Right lung (tissue), 10 donors: ENCODE data around the gene TPRA1. TPM values are rescaled to one million over a fixed set of nuclear protein-coding genes. Genes with fewer than 3 reads are reported as not detected.

ENCODE experiments used
- DNase-seq, 2 donors: peaks; one replicate each; pipeline ENCODE4 v3.0.0-alpha.2; 2013
- long read RNA-seq, 8 donors: transcript quantifications; one replicate each; lab custom pipeline, GENCODE V29; 2026
- polyA plus RNA-seq, 5 donors: library from polyadenylated mRNA; unstranded; fragments of 120-200 nt; gene quantifications; one replicate each; pipeline versions ENCODE4 v1.2.1 to v1.2.3, GENCODE V29; 2013; ENCODE audit warnings: inconsistent platforms in 1 of 5, low replicate concordance in 1 of 5; ENCODE audit not compliant: insufficient read length in 5 of 5, insufficient read depth in 1 of 5

TPRA1 gene
- 10 to 100 TPM; 26.3 to 37.6 (median 29.1) TPM for polyA plus RNA-seq
- long read RNA-seq, donor 1, transcript TPRA1-202 (11 exons, 1,933 nt): major isoform, 12 of 14 reads
- long read RNA-seq, donor 1, partial matches to known transcripts: 0 of 14 reads
- long read RNA-seq, donor 1, other reads (novel, unspliced or antisense): 0 of 14 reads
- long read RNA-seq, donor 2, transcript TPRA1-202 (11 exons, 1,933 nt): major isoform, 11 of 22 reads
- long read RNA-seq, donor 2, partial matches to known transcripts: 10 of 22 reads
- long read RNA-seq, donor 2, other reads (novel, unspliced or antisense): 0 of 22 reads
- long read RNA-seq, donor 3, partial matches to known transcripts: 0 of 1 reads
- long read RNA-seq, donor 3, other reads (novel, unspliced or antisense): 0 of 1 reads
- long read RNA-seq, donor 4, partial matches to known transcripts: 0 of 3 reads
- long read RNA-seq, donor 4, other reads (novel, unspliced or antisense): 0 of 3 reads
- long read RNA-seq, donor 5, partial matches to known transcripts: 0 of 4 reads
- long read RNA-seq, donor 5, other reads (novel, unspliced or antisense): 0 of 4 reads
- long read RNA-seq, donor 6, transcript TPRA1-202 (11 exons, 1,933 nt): major isoform, 14 of 16 reads
- long read RNA-seq, donor 6, partial matches to known transcripts: 0 of 16 reads
- long read RNA-seq, donor 6, other reads (novel, unspliced or antisense): 0 of 16 reads
- long read RNA-seq, donor 7, transcript TPRA1-202 (11 exons, 1,933 nt): major isoform, 12 of 15 reads
- long read RNA-seq, donor 7, partial matches to known transcripts: 0 of 15 reads
- long read RNA-seq, donor 7, other reads (novel, unspliced or antisense): 0 of 15 reads
- long read RNA-seq, donor 8, partial matches to known transcripts: 0 of 5 reads
- long read RNA-seq, donor 8, other reads (novel, unspliced or antisense): 0 of 5 reads

DNA sequence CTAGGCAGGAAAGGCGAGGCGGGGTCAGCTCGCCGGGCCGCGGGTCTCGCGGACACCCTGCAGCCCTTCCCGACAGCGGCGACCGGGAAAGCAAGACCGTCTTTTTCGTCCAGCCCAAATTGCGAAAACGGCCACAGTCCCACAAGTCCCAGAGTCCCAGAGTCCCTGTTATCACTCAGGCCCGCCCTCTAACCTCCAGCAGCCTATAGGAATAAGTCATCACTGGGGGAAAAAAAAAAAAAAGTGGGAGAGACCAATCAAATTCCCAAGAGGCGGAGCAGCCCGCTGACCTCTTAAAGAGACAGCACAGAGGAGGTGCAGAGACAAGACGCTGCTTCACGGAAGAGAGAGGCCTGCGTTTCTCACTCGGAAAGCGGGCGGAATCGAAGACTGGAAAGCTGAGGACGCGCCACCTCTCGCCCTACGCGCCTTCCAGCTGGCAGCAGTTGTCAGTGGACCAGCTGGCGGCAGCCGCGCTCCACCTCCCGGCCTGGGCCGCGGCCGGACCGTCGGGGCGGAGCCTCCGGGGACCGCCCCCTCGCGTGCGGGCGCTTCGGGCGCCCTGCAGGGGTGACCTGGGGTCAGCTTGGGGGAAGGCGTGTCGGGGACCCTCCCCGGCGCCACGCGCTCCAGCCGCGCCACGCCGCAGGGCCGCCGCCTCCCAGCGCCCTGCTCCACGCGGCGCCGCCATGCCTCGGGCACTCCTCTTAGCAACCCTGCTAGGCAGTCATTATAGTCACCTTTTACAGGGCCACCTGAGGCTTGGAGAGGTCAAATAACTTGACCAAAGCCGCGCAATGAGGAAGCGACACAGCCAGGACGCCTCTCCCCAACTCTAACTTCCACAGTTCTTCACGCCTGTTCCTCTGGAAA is at the start of gene TPRA1:
Gene TPRA1 (minus strand): TSS at position 141 of the 873 bp plus-strand sequence. CDS start 10,587 bp downstream, outside the sequence.
- peak; percentile 94 to 95 for DNase-seq

DNA sequence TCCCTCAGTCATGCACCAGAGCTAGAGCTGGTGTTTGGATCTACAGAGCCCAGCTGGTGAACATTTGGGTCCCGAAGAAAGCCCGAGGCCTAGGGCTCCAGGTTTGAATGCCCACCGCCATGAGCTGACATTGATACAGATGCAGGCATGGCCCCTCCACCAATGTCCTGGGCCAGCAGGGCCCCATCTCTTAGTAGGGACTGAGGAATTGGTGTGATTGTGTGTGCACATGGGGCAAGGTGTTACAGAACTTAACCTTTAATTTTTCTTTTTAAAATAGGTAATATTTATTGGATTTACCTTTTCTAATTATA is 49.5 kb upstream of the TPRA1 start:
- DNase-seq: no peak

DNA sequence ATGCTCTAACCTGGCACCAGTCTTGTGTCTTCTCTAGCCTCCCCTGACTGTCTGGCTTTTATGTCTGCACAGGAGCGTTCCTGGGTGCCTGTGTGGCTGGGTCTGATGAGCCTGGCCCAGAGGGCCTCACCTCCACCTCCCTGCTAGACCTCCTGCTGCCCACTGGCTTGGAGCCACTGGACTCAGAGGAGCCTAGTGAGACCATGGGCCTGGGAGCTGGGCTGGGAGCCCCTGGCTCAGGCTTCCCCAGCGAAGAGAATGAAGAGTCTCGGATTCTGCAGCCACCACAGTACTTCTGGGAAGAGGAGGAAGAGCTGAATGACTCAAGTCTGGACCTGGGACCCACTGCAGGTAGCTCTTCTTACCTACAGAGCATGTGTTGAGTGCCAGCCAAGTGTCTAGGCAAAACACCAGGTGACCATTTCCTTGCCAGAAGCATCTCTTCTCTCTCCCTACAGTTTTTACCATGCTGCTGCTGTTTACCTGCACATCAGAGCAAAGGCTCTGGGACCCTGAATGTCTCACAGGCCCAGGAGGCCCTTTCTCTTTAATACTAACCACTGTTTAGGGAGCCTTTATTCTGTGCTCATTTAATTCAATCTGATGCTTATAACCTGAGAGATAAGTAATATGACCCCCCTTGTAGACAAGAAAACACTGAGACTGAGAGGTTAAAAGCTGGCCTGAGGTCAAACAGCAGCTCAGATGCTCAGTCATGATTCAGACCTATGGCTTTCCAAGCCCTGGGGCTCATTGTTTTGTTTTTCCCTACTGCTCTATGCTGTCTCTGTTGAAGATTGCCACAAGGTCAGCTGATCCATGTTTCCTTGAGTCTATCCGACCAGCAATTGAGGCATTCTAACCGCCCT is 48.9 kb upstream of the TPRA1 start:
- no peak for DNase-seq

DNA sequence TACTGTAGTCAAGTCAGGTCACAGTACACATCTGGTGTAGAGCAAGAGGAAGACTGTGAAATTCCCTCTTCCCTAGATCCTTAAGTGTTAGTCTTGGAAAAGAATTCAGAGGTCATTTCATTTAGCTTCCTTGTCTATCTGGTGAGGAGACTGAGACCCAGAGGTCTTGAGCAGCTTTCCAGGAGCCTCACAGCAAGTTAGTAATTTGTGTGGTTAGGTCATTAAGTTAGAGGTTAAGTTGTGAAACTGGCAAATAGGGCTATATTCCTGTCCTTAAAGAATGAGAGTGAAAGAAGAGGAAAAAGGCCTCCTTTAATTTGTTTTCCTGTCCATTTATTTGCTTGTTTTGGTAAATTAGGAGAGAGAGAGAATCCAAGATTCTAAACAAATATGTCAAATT is 47.4 kb upstream of the TPRA1 start:
- DNase-seq: no peak

DNA sequence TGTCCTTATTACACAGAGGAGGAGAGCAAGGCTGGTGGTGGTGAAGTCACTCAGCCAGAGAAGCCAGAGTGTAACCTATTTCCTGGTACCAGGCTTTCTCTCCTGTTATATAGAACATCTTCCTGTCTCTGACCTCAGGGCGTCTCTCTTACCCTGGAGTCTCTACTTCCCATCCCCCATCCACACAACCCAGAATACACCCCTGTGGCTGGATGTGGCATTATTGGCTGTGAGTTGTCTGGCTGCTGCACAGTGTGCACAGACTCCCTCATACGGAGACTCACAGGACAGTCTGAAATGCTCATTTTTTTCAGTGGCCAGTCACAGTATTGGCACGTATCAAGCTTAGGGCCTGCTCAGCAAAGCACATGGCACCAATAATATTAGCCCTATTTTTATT is 47.0 kb upstream of the TPRA1 start:
- DNase-seq: no peak

DNA sequence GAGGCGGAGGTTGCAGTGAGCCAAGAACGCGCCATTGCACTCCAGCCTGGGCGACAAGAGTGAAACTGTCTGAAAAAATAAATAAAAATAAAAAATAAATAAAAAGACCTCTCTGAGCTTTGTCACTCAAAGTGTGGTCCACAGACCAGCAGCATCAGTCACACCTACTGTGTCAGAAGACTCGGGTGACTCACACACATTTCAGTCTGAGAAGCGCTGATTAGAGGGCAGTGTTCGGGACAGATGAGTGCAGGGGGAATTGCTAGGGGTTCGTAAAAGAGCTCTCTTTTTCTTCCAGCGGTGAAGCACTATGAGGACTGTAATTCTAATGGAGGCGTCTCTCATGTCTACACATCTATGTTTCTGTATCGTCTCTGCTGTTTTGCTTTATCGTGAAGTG is 44.1 kb upstream of the TPRA1 start:
- no peak for DNase-seq

DNA sequence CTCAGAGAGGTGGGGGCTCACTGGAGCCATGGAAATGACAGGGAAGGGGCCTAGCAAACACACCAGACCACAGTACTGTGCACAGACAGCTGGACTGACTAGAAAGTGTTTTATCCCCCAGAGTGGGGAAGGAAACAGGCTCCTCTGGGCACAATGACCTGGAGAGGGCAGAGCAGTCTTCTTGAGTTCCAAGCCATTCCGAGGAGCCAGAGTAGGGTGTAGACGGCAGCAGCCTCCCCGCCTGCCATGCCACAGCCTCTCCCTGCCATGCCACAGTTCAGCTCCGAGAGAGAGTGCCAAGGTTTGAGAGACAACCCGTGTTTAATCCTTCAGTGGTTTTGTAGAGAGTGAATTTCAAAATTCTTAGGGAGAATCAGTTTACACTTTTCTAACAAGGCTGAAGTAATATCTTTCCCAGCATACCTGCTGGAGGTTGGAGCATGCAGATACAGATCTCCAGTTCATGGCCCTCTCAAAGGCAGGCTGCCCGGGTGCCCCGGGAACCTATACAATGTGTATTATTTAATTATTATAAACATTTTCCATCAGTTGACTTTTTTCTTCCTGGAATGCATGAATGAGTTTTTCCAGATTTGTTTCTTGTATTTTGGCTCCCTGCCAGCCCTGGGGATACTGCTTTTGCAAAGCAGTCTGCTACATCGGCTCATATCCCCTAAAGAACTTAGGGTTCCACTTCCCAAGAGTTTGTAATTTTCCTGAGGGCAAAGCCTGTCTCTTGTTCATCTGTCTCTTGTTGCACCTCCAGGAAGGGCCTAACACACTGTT is 41.7 kb upstream of the TPRA1 start:
- no peak for DNase-seq

DNA sequence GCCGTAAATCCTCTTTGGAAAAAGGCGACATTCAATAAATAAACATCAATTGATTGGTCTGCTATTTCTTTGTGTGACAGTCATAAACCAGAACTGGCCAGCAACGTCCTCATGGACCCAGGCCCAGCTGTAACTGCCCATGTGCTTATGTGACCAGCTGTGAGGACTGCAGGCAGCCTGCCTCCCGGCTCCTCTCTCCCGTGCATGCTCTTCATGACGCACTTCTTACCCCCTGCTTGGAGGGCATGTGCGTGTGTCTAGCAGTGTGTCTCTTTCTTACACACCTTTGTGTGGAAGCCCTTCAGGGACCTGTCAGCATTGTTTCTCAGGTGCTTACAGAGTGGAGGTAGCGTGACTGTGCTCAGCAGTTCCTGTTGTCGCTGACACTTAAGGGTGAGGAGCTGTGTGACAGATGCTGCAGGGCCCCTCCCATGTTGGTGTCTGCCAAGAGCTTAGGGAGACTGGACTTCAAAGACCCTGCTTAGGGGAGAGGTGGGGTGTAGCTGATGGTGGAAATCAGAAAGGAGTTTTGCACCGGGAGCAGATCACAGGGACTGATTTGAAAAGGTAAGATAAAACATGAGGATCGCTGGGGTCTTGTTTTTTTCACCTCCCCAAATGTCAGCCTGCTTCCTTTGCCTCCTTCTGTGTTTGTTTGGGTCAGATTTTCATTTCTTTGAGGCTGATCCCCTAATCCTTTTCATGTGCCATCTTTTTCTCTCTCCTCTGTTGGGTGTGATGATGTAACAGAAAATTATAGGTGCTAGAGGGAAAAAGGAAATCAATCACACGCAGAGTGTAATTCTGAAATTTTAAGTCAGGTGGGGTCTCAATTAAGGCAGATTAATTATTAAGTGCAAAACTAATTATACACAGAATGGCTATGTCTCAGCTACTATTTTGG is 40.5 kb upstream of the TPRA1 start:
- no peak for DNase-seq

DNA sequence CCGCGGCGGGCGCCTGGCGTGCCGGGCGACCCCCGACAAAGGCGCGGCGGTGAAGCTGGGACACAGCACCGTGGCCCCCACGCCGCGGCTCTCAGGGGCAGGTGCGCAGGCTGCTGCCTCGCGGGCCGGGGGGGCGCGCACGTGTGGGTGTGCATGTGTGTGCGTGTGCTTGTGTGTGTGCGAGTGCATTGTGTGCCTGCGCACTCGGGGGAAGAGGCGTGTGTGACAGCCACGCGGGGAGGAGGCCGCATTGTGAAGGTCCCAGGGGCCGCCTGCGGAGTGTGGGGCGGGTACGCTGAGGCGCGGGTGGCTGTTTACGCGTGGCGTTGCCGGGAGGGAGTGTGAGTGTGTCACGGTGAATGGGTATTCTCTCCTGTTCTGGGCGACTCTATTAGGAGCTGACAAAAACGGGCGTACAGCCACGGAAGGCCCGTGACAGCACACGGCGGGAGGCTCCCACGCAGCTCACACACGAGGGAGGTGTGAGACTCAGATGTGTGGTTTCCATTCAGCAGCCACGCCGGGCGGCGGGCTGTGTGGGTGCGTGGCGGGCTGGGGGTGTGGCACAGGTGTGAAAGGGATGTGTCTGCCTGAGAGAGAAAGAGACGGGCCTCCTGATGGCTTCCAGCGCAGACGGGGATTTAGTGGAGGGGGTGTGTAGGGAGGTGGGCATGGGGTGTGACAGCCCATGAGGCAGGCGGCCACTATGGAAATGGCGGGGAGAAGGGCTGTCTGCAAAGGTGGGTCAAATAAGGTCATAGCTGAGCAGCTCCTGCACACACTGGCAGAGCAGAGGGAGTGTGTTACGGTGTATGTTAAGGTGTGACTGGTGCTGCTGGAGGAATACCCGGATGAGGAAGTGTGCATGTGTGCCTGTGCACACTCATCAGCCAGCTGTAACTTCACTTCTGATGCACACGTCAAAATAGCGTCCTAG is 39.2 kb upstream of the TPRA1 start:
- no peak for DNase-seq

DNA sequence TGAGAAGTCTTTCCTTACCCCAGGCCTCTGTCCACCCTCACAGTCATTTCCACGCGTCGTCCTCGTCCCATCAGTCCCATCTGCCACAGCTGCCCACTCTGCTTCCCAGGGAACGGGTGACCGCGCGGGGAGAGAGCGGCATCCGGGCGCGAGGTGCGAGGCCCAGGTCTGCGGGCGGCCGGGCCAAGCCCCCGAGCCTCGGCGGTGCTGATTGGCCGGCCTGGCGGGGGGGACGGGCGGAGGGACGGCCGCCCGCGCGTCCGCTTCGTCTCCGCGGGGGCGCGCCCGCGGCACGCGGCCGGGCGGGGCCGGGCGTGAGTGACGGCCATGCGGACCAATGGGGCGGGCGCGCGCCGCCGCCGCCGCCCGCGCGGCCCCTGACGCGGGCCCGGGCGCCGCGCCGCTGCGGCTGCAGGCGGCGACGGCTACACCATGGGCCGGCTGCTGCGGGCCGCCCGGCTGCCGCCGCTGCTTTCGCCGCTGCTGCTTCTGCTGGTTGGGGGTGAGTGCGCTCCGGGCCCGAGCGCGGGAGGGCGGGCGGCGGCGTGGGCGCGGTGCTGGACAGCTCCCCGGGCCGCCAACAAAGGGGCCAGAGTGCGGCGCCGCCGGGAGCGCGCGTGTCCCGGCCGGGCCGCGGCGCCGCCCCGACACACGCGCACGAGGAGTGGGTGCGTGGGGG is 38.4 kb upstream of the TPRA1 start, which contains the start of gene PODXL2:
Gene PODXL2 (plus strand): TSS at position 398 of the 679 bp plus-strand sequence. CDS start 35 bp downstream, at position 433.
- DNase-seq: peak in 1 of 2 donors; percentile 64

DNA sequence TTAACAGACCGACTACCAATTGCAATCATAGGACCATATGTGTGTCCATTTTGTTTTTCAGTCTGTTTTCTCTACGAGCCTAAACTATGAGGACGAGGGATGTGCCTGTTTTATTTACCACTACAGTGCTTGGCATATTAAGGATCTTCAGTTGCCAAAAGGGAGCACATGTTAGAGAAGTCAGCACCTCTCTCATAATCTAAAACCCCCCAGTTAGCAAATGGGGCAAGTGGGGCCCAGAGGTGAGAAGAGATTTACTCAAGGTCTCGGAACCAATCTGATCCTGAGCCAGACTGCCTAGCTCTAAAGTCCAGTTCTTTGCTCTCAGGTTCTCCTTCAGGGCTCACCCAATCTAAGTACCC is 37.9 kb upstream of the TPRA1 start:
- DNase-seq: no peak

DNA sequence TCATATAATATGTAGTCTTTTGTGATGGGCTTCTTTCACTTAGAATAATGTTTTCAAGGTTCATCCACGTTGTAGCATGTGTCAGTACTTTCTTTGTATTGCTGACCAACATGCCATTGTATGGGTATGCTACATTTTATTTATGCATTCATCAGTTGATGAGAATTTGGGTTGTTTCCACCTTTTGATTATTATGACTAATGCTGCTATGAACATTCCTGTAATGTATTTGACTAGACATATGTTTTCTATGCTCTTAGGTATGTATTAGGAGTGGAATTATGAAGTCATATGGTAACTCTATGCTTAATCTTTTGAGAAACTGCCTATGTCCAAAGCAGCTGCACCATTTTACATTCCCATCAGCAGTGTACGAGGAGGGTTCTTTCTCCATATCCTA is 35.3 kb upstream of the TPRA1 start:
- DNase-seq: no peak

DNA sequence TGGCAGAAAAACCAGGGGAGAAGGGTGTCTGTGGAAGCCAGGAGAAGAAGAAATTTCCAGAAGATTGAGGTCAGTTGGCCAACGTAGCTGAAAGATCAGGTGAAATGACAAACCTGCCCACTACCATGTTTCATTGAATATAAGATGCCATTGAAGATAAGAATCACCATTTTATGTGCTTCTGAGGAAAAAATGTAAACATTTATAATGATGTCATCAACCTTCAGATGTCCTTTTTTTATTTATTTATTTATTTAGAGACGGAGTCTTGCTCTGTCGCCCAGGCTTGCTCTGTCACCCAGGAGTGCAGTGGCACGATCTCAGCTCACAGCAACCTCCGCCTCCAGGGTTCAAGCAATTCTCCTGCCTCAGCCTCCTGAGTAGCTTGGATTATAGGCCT is 33.5 kb upstream of the TPRA1 start:
- no peak for DNase-seq

DNA sequence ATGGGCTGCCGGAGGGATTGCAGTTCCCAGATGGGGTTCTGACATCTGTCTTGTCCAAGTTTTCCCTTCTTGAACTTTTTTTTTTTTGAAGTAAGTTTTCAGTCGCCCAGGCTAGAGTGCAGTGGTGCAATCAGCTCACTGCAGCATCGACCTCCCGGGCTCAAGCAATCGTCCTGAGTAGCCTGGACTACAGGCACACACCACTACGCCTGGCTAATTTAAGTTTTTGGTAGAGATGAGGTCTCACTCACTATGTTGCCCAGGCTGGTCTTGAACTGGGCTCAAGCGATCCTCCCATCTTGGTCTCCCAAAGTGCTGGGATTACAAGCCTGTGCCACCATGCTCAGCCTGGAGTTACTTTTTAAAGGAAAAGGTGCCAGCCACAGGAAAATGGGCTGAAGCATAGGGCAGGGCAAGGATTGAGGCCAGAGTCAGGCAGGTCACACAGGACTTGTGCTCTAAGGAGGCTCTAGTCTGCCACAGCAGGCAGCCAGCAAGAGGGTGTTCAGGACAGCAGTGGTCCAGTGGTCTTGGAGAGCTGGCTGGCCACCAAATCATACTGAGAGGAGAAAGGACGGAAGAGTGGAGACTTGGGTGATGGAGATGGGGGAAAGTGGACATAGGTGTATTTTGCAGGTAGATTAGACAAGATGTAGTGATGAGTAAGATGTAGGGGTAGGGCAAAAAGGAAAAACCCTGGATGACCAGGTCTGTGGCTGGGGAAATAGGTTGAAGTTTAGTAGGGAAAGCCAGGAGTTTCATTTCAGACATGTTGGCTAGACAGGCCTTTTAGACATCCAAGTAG is 32.4 kb upstream of the TPRA1 start:
- no peak for DNase-seq

DNA sequence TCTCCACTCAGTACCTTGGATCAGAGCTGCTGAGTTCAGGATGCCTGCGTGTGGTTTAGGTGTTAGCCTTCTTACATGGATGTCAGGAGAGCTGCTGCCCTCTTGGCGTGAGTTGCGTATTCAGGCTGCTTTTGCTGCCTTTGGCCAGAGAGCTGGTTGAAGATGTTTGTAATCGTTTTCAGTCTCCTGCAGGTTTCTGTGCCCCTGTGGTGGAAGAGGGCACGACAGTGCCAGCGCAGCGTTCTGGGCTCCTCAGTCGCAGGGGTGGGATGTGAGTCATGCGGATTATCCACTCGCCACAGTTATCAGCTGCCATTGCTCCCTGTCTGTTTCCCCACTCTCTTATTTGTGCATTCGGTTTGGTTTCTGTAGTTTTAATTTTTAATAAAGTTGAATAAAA is 31.5 kb upstream of the TPRA1 start:
- no peak for DNase-seq
